ENCODE results near the gene PSMC3.
A peak's percentile ranks its signal among the peaks of the same experiment; 100 is the strongest.

PSMC3 gene

DNA sequence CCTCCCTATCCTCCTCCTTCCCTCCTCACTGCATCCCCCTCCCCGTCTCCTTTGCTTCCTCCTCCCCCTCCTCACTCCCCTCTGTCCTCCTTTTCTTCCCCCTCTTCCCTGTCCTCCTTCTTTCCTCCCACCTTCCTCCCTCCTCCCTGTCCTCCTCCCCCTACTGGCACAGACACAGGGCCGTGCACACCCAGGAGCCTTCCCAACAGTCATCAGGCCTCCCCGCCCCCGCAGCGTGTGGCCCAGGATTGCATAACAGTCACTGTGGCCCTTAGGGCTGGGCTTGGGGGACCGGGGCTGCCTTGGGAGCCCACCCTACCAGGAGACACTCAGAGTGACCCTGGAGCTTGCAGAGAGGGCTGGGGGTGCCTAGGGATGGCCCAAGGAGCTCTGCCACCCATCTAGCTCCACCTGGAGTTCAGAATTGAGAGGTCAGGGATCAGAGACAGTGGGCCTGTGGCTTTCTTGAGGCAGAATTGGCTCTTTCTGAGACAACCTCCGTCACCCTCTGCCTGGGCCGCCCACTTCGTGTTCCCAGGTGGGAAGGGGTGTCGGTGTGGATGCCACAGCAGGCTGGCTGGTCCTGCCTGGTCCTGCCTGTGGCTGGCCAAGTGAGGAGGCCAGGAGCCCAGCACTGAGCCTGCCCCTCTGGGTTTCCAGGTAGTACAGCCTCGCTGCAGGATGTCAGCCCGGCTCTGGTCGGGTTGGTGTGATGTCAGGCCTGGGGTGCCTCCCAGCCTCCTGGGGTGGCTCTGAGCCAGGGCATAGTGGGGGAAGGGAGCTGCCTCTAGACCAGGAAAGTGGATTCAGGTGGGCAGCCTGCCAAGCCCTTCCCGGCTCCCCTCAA is 49.5 kb downstream of the PSMC3 start:
- no peak for DNase-seq (ENCODE audit: low read depth in 3 of 3)

DNA sequence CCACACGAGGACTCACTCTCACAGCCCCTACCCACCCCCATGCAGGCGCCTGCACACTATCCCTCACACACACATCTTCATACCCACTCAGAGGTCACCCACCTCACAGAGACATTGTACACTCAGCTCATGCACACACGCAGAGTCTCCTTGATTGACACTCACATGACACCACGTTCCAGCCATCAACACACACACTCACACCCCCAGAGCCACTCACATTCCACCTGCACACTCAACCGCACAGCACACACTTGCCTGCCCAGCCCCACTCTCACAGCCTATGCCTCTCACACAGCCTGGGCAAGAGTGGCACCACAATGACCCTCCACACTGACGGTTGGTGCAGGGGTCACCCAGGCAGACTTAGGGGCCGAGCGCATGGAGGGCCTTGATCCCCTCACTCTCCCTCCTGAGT is 50.1 kb downstream of the PSMC3 start:
- DNase-seq (ENCODE audit: low read depth in 3 of 3), result no peak

DNA sequence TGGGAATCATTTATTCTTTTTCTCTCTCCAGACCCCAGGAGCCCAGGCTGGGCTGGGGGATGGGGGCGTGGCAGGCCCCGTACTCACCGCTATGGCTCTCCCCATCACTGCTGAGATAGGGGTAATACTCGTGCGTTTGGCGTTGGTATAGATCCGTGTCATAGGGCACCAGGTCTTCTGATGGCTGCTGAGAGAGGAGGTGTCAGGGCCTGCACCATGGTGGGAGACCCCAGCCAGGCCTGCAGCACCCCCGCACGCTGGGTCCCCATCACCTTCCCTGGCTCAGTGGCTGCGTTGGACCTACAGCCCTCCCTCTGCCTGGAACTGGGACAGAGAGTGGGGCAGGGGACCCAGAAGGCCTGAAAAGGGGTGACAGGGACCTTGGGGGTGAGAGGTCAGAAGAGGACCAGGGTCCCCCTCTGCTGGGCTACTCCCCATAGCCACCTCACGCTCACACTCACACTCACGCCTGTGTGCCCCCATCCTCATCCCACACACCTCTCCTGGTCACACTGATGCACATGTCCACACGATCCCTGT is 50.6 kb downstream of the PSMC3 start:
- DNase-seq (ENCODE audit: low read depth in 3 of 3), result no peak

DNA sequence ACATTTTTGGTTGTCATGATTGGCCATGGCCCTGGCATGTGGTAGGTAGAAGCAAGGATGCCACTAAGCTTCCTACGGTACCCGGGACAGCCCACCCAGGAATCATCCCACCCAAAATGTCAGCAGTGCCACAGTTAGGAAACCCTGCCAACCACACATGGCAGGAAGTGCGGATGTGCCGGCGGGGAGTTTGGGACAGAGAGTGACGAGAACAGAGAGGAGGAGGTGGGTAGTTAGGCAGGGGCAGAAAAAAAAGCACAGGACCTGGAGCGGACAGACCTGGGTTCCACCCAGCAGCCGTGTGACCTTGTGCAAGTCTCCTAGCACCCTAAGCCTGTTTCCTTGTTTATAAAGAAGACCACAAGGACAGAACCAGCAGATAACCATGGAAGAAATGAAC is 51.2 kb downstream of the PSMC3 start:
- no peak for DNase-seq (ENCODE audit: low read depth in 3 of 3)

DNA sequence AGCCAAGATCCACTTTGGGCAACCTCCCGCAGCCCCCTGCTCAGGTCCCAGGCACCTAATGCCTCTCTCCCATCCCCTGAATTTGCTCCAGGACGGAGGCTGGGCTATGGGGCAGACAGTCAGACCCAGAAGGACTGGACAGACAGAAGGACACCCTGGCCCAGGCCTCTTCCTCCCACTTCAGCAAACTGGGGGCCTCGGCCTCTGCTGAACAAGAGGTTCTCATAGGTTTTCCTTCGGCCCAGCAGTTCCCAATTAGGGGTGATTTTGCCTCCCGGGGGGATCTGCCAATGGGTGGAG is 51.6 kb downstream of the PSMC3 start:
- DNase-seq (ENCODE audit: low read depth in 3 of 3), result no peak

DNA sequence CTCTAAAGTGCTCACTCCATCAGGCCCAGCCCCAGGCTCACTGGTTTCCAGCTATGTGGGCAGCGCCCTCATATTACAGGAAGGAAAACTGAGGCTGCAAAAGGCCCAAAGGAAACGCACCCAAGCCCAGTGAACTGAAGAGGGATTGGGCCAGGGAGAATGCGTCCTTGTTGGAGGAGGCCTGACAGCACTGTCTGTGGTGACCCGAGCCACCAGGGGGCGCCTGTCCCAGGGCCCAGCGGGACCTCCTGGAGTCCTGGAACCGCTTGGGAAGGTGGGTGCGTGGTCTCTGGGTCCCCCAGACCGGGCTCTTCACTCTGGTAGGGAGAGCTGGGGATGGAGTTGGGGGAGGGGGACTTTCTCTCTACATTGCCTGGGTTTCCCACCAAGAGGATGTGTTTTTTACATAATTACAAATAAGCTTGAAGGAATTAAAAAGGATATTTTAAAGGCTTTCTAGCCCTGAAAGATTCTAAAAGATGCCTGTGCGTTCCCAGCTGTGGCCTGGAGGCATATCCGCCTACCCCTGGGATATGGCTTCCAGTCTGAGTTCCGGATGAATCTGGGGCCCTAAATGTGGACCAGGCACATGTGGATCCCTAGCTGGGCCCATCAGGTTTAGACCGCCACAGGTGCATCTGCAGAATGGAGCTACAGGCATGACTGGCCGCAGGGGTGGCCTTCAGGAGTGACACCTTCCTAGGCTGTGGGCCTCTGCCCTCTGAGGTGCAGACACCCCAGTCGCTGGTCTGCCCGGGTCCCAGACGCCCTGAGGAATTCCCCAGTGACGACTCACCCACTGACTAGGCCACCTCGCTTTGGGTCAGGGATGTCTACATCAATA is 52.1 kb downstream of the PSMC3 start:
- peak; percentile 65 to 84 (median 70) for DNase-seq (ENCODE audit: low read depth in 3 of 3)

DNA sequence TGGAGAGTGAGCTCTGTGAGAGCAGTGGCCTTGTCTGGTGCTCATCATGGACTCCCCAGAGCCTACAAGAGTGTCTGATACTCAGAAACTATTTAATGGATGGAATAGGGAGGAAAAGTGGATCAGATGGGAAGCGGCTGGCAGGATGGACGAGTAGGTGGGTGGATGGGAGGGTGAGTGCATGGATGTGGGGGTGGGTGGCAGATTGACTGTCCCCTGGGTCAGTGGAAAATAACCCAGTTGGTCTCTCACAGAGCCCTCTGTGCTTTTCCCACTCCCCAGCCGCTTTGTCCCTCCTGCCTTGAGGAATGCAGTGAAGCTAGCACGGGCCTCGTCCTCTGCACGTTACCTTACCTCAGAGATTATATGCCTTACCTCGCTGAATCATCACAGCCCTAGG is 53.8 kb downstream of the PSMC3 start:
- no peak for DNase-seq (ENCODE audit: low read depth in 3 of 3)

DNA sequence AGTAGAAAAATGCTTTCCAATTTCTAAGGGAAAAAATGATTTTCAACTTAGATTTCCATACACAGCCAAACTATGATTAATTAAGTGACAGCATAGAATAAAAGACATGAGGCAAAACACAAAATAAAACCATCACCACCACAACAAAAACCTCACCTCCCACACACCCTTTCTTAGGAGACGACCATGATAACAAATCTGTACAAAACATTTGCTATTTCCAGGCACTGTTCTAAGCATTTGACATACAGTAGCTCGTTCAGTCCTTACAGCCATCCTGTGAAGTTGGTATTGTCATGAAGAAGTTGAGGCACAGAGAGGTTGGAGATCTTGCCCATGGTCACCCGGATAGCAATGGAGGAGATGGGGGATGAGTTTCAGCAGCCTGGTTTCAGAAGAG is 56.6 kb downstream of the PSMC3 start:
- DNase-seq (ENCODE audit: low read depth in 3 of 3), result no peak
